HG02759 (cell line): ENCODE data around the gene GLB1L3.

Experiments
- ATAC-seq: cut with Tn5 transposase; IDR thresholded peaks from one replicate; pipeline ENCODE4 v1.9.1; 2021; ENCODE audit warnings: mild to moderate bottlenecking, moderate library complexity; ENCODE audit not compliant: unreplicated experiment

Gene GLB1L3, protein sequence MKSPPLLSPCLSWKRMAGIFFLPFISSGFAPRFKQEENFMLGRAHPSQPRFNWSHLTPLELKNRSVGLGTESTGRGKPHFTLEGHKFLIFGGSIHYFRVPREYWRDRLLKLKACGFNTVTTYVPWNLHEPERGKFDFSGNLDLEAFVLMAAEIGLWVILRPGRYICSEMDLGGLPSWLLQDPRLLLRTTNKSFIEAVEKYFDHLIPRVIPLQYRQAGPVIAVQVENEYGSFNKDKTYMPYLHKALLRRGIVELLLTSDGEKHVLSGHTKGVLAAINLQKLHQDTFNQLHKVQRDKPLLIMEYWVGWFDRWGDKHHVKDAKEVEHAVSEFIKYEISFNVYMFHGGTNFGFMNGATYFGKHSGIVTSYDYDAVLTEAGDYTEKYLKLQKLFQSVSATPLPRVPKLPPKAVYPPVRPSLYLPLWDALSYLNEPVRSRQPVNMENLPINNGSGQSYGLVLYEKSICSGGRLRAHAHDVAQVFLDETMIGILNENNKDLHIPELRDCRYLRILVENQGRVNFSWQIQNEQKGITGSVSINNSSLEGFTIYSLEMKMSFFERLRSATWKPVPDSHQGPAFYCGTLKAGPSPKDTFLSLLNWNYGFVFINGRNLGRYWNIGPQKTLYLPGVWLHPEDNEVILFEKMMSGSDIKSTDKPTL

GRCh38 chr11:134275534-134276395 lies at the start of gene GLB1L3:
GLB1L3 (plus strand) TSS chr11:134276379; CDS start chr11:134276741, 362 bp downstream.
- peak; percentile 74 for ATAC-seq

GRCh38 chr11:134226806-134227325 lies 49.3 kb upstream of the GLB1L3 start:
- ATAC-seq, result no peak

DNA sequence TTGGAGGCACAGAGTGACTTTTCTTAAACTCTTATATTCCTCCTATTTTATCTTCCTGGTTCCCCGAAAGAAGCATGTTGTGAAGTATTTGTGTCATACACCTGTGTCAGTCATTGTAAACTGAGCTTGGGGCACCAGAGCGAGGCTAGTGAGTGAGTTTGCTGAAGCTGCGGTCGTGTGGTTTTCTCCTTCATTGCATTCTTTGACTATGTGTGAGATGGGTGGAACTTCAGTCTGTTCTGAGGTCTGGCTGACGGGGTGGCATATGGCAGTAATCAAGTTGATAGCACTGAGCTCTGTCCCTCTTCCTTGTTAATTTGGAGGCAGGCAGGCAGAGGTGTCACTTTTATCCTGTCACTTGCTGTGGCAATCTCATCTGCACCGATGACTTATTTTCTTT lies 47.6 kb upstream of the GLB1L3 start:
- ATAC-seq, result peak; percentile 56

DNA sequence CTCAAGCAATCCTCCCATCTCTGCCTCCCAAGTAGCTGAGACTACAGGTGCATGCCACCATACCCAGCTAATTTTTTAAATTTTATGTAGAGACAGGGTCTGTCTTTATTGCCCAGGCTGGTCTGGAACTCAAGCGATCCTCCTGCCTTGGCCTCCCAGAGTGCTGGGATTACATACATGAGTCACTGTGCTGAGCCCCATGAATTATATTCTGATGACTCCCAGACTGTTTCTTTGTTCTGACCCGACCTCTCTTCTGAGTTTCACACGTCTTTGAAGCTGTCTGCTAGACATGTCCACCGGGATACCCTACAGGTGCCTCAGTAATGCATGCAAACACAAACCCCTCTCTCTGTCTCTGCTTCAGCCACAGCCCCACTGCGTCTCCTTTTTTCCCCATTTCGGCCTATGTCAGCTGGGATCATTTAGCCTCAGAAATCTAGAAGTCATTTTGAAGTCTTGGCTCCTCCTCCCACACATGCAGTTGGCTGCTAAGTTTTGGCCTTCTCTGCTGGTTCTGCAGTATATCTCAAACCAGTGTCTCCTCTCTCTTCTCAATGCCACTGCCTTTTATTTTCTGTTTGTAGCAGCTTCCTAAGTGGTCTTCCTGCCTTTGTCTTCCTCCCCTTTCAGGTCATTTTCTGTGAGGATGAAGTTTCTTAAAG lies 46.9 kb upstream of the GLB1L3 start:
- no peak for ATAC-seq

DNA sequence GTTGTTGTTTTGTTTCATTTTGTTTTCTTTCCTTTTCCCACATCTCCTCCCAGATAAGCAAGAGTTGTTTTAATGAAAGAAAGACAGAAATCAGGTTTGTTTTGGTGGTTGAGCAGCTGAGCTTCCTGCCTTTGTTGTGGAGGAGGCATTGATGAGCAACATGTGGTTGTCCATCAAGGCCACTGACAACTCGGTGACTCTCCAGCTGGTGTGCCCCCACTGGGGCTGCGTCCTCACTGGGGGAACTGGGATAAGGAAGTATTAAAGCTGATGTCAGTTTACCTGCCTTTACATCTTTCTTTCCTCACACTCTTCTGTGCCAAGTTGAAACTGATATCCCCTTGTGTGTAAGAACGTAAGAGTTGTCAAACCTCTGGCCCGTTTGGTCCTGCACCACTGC lies 45.8 kb upstream of the GLB1L3 start:
- ATAC-seq, result no peak

- ATAC-seq, result no peak
These were observed 44.1 kb upstream of the GLB1L3 start for GRCh38 chr11:134231958-134232659.

DNA sequence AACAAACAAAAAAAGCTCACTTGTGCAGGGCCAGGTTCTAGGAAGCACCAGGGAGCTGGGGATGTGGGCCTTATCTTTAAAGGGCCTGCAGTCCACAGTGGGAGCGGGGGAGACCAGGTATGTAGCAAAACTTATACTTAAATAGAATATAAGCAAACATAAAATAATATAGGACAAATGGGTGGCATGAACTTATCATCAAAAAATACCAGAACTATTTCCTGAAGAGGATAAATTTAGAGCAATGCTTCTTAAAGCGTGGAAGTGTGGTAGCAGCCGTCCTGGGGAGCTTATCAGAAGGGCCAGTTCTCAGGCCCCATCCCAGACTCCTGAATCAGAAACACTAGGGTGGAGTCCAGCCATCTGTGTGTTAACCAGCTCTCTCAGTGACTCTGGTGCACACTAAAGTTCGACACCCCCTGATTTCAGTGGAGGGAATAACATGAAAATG lies 42.4 kb upstream of the GLB1L3 start:
- no peak for ATAC-seq

GRCh38 chr11:134235399-134235798 lies 40.8 kb upstream of the GLB1L3 start:
- ATAC-seq, result no peak

DNA sequence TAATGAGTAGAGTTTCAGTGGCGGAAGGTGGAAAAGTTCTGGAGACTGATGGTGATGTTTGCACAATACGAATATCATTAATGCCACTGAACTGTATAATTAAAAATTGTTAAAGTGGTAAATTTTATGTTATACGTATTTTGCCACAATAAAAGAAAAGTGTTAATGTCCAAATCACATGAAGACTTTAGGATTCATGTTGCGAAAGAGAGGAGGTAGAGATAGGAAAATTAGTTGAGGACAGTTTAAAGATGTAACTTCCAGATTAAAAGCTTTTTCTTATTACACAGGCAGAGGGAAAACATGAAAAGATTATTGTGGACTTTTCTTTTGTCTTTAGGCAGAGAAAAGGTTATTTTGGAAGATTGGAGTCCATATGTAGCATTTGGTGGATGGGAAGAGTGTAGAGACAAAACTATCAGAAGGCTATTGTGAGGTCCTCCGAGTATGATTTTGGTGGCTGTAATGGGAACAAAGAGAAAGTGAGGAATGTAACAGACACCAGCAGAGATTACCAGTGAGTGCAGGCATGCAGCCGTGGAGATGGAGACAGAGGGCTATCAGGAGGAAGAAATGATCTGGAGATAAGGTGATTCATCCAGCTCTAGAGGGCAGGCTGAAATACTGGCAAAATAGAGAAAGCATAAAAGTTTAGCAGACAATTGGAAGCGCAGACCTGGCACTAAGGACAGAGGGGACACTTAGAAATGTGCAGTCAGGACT lies 39.2 kb upstream of the GLB1L3 start:
- no peak for ATAC-seq

DNA sequence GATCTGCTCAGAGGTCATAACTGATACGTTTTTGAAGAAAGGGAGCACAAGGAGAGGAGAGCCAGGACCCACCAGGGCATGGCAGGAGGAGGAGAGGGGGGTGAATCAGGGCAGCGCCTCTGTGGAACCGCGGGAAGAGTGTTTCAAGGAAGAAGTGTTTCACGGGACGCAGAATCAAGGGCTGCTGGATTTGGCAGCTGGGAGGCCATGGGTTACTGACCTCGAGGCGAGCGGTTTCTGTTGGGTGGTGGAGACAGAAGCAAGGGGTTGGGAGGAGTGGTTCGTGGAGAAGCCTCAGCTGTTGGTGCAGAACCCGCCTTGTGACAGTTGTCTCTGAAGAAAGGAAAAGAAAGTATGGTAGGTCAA lies 38.6 kb upstream of the GLB1L3 start:
- no peak for ATAC-seq

DNA sequence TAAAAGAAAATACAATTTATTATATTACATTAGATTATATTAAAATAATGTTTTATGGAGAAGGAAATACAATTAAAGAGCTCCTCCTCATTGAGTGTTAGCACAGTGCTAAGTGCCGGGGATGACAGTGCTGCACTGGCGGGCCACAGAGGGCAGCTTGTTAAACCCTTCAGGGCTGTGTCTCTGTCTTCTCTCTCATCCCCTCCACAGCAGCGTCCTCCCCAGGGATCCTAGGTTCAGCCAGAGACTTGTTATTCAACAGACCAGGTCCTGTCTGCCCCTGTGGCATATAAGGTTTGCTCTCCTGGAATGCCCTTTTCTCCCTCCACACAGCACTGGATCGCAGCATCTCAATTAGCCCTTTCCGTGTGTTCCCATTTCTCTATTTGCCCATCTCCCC lies 37.2 kb upstream of the GLB1L3 start:
- no peak for ATAC-seq

GRCh38 chr11:134240592-134240991 lies 35.6 kb upstream of the GLB1L3 start:
- ATAC-seq, result no peak

DNA sequence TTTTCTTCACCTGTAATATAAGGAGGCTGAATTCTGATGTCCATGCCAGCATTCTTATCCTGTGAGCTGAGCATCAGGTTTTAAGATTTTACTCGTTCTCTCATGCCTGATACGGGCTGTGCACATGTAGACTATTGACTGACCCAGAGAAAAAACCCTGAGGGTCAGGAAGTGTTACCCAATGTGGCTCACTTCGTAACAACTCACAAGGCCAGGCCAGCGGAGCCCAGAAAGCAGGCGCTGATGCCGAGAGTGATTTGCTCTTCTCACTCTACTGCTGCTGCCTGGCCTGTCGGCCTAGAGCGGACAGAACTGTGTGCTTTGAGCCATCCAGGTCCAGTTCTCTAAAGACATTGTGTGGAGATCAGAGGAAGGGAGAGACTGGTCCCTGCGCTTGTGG lies 33.8 kb upstream of the GLB1L3 start:
- ATAC-seq, result no peak

DNA sequence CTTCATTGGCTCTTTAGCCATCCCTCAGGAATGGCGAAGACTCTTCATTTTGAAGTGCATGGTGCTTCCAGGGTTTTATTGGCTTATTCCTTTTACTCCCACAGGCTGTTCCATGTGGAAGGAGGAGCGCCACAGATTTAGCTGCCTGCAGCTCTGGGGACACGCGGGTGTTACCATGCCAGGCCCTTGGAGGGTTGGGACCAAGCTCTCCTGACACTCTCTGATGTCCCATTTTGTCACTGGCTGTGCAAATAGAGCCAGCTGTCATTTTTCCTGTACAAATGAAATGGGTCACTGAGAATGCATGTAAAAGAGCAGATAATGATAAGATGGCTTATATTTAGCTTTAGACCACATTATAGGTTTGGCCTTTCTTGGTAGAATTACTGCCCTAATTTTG lies 32.3 kb upstream of the GLB1L3 start:
- ATAC-seq, result no peak

DNA sequence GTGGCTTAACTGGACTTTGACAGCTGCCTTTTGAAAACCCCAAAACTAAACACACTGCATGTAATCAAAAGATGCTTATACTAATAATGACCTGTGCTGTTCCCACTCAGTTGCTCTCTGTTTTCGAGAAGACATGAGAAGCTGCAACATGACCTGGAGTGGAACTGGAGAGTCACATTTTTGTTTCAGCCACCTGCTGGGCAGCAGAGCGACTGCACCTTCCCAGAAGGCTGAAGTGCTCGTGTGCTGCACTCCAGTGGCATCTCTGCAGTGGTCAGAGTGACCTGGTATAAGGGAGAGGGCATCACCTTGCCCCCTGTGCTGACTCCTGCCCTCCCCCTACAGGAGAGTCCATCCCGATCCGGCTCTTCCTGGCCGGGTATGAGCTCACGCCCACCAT lies 31.6 kb upstream of the GLB1L3 start:
- ATAC-seq, result peak; percentile 88

DNA sequence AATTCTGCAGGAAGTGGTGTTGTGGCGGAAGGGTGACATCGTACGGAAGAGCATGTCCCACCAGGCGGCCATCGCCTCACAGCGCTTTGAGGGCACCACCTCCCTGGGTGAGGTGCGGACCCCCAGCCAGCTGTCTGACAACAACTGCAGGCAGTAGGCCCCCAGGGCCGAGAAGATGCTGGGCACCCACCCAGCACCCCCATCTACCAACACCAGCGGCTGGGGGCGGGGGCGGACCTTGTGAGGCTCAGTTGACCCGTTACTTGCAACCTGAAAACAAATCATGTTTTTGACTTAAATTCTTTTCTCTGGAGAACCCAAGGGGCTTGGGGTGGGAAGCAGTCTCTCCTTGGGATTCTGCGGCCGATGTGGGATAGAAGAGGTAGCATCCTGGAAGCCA lies 30.7 kb upstream of the GLB1L3 start:
- ATAC-seq, result no peak

- no peak for ATAC-seq
These were observed 30.1 kb upstream of the GLB1L3 start for GRCh38 chr11:134246100-134246499.

GRCh38 chr11:134246678-134247077 lies 29.5 kb upstream of the GLB1L3 start:
- no peak for ATAC-seq

GRCh38 chr11:134248910-134249480 lies 27.2 kb upstream of the GLB1L3 start:
- ATAC-seq, result no peak
